CD4-positive, alpha-beta memory T cell (primary cell): Measurements from ENCODE around the gene NUAK1. TPM values are rescaled to one million over a fixed set of nuclear protein-coding genes. Genes with fewer than 3 reads are reported as not detected.

ENCODE experiments used
- CTCF ChIA-PET: fragments of 350-600 bp; sonication (Branson Sonifier 250); formaldehyde crosslinking; loops from one replicate; lab custom pipeline; 2021; ENCODE audit warnings: inconsistent platforms; ENCODE audit not compliant: partially characterized antibody; lab: Charles Lee
- POLR2A ChIA-PET: fragments of 350-600 bp; sonication (Branson Sonifier 250); formaldehyde crosslinking; loops from one replicate; lab custom pipeline; 2021; ENCODE audit not compliant: partially characterized antibody; lab: Charles Lee
- DNase-seq, 5 donors: peaks; one replicate each; pipeline versions ENCODE4 v3.0.0 to v3.0.0-alpha.2; 2020 to 2022; ENCODE audit warnings: mixed read lengths in 1 of 5
- H3K27ac ChIP-seq: one replicate; pipeline ENCODE4 v1.7.0; 2013; ENCODE audit warnings: low read depth, low read length
- H3K27me3 ChIP-seq: 2 replicates; pipeline ENCODE4 v1.7.0; 2013; ENCODE audit warnings: mild to moderate bottlenecking, low read length, moderate library complexity; ENCODE audit not compliant: insufficient read depth
- H3K36me3 ChIP-seq: 2 replicates; pipeline ENCODE4 v1.7.0; 2013; ENCODE audit warnings: mild to moderate bottlenecking, low read length, moderate library complexity; ENCODE audit not compliant: insufficient read depth
- H3K4me1 ChIP-seq: 2 replicates; pipeline ENCODE4 v1.7.0; 2013; ENCODE audit warnings: mild to moderate bottlenecking, low read length, moderate library complexity; ENCODE audit not compliant: insufficient read depth
- H3K4me3 ChIP-seq, 2 donors: one replicate each; pipeline ENCODE4 v1.7.0; 2013; ENCODE audit warnings: low read length in 2 of 2, mild to moderate bottlenecking in 1 of 2
- H3K9me3 ChIP-seq, 2 donors: one replicate each; pipeline ENCODE4 v1.7.0; 2013; ENCODE audit warnings: low read length in 2 of 2, control low read depth in 1 of 2; ENCODE audit not compliant: control insufficient read depth in 1 of 2
- H3K27ac Mint-ChIP-seq, 7 donors: one replicate each; pipeline ENCODE4 v1.8.0; 2020 to 2021; ENCODE audit warnings: mixed read lengths in 7 of 7, mild to moderate bottlenecking in 6 of 7, inconsistent platforms in 3 of 7, moderate library complexity in 3 of 7
- H3K27me3 Mint-ChIP-seq, 2 donors: one replicate each; pipeline ENCODE4 v1.8.0; 2020 to 2021; ENCODE audit warnings: mixed read lengths in 2 of 2
- H3K36me3 Mint-ChIP-seq, 2 donors: one replicate each; pipeline ENCODE4 v1.8.0; 2020 to 2021; ENCODE audit warnings: mixed read lengths in 2 of 2, inconsistent platforms in 1 of 2, mild to moderate bottlenecking in 1 of 2
- H3K4me1 Mint-ChIP-seq, 4 donors: one replicate each; pipeline ENCODE4 v1.8.0; 2020 to 2021; ENCODE audit warnings: mixed read lengths in 4 of 4, mild to moderate bottlenecking in 1 of 4
- H3K4me3 Mint-ChIP-seq, 8 donors: one replicate each; pipeline ENCODE4 v1.8.0; 2020 to 2021; ENCODE audit warnings: mixed read lengths in 8 of 8, mild to moderate bottlenecking in 7 of 8, moderate library complexity in 6 of 8, inconsistent platforms in 3 of 8
- H3K9me3 Mint-ChIP-seq, 8 donors: one replicate each; pipeline ENCODE4 v1.8.0; 2020 to 2021; ENCODE audit warnings: mixed read lengths in 8 of 8, mild to moderate bottlenecking in 5 of 8, inconsistent platforms in 3 of 8, moderate library complexity in 1 of 8
- intact Hi-C: fragments of 100-400 bp; cut with micrococcal nuclease; formaldehyde crosslinking; loops from one replicate; pipeline ENCODE4 v1.15.1; 2023
- polyA plus RNA-seq, 2 donors: library from polyadenylated mRNA; unstranded; fragments of 300-500 nt; fragmentation: Illumina TruSeq; gene quantifications; one replicate each; pipeline ENCODE4 v1.2.3, GENCODE V29; 2021
- total RNA-seq, 2 experiments: library from RNA; stranded (reverse); gene quantifications; one replicate each; pipeline ENCODE4 v1.2.3, GENCODE V29; 2021

NUAK1 gene
- total and polyA plus RNA-seq, 4 experiments from 2014 or later: not detected

DNA sequence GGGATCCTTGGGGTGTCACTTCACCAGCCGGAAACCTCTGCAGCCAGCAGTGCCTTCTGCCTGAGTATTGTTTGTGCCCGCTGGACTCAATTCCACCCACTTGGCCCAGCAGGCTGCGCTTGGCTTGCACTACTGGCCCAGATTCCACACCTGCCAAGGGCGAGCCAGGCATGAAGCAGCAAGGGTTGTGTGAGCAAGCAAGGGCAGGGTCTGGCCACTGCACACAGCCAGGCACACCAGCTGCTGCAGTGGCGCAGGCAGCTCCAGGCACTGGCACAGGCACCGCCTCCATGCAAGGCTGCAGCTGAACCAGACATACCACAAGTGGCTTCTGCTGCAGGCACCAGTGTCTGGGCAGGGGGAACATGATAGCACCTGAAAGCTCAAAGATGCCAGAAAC lies 99.5 kb downstream of the NUAK1 start:
- Mint-ChIP-seq H3K9me3 (peaks cover 0 to 2% (median 0%) of the 10 kb centered on the region in 8 donors), H3K4me1 (no peaks in the 10 kb centered on the region), H3K36me3 (no peaks in the 10 kb centered on the region), H3K27ac (no peak overlapping the region), H3K4me3 (no peak overlapping the region), H3K27me3 (peaks cover 2 to 3% of the 10 kb centered on the region in 2 donors)
- no peak for DNase-seq
- Histone ChIP-seq H3K36me3 (no peaks in the 10 kb centered on the region), H3K4me3 (no peak overlapping the region), H3K27me3 (no peaks in the 10 kb centered on the region), H3K9me3 (no peaks in the 10 kb centered on the region), H3K4me1 (no peaks in the 10 kb centered on the region), H3K27ac (no peak overlapping the region)
- POLR2A ChIA-PET: no interaction called here
- intact Hi-C loops: no loop called here
- CTCF ChIA-PET: no interaction called here

DNA sequence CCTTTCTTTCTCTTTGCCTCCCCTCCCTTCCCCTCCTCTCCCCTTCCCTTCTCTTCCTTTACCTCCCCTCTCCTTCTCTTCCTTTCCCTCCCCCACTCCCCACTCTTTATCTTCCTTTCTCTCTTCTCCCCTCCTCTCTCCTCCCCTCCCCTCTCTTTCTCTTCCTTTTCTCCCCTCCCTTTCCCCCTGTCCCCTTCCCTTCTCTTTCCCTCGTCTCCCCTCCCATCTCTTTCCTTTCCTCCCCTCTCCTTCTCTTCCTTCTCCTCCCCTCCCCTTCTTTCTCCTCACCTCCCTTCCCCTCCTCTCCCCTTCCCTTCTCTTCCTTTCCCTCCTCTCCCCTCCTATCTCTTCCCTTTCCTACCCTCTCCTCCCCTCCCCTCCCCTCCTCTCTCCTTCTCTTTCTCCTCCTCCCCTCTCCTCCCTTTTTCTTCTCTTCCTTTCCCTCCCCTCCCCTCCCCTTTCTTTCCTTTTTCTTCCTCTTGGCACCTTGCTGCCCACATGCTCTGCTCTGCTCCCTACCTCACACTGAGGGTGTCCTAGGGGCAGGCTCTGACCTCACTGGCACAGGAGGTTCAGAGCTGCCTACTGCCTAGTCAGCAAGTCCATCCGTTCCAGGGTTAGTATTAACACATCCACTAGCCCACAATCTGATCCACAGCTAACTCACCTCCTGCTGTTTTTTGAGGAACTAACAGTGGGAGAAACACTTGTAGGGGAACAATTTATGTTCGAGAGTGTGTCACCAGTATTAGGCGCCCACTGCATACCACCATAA lies 101.0 kb downstream of the NUAK1 start:
- Histone ChIP-seq H3K36me3 (no peaks in the 10 kb centered on the region), H3K27ac (no peak overlapping the region), H3K4me1 (no peaks in the 10 kb centered on the region), H3K4me3 (no peak overlapping the region), H3K27me3 (no peaks in the 10 kb centered on the region), H3K9me3 (no peaks in the 10 kb centered on the region)
- no peak for DNase-seq
- CTCF ChIA-PET: no interaction called here
- POLR2A ChIA-PET: no interaction called here
- no peaks in the 10 kb centered on the region for H3K36me3 Mint-ChIP-seq
- peak overlapping the region in 1 of 8 donors; percentile 62 for H3K4me3 Mint-ChIP-seq
- intact Hi-C loops: no loop called here
- peaks cover 0 to 2% (median 0%) of the 10 kb centered on the region in 8 donors for H3K9me3 Mint-ChIP-seq
- peaks cover 3% of the 10 kb centered on the region in 2 donors for H3K27me3 Mint-ChIP-seq
- no peaks in the 10 kb centered on the region for H3K4me1 Mint-ChIP-seq
- no peak overlapping the region for H3K27ac Mint-ChIP-seq

DNA sequence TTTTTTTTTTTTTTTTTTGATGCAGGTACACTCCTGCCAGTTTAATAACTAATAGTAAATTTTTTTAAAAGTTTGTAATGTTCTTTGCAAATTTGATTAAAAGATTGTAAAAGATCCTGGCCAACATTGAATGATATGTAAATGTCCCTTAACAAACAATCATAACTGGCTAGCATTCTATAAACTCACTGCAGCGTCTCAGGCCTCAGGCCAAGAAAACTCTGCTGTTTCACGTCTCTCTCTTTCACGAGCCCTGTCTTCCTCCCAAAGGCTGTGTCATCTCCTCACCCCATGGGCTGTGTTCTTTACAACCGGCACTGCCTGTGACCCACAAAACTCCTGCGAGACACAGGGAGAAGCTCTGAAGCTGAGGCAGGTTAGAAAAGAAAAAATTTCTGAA lies 103.3 kb downstream of the NUAK1 start:
- Histone ChIP-seq H3K36me3 (no peaks in the 10 kb centered on the region), H3K27me3 (no peaks in the 10 kb centered on the region), H3K4me3 (no peak overlapping the region), H3K4me1 (no peaks in the 10 kb centered on the region), H3K9me3 (no peaks in the 10 kb centered on the region), H3K27ac (no peak overlapping the region)
- CTCF ChIA-PET: no interaction called here
- Mint-ChIP-seq H3K27me3 (peaks cover 3 to 4% of the 10 kb centered on the region in 2 donors), H3K4me1 (no peaks in the 10 kb centered on the region), H3K9me3 (peaks cover 0 to 2% (median 0%) of the 10 kb centered on the region in 8 donors), H3K4me3 (no peak overlapping the region), H3K36me3 (no peaks in the 10 kb centered on the region), H3K27ac (no peak overlapping the region)
- POLR2A ChIA-PET: no interaction called here
- no peak for DNase-seq
- intact Hi-C loops: no loop called here

DNA sequence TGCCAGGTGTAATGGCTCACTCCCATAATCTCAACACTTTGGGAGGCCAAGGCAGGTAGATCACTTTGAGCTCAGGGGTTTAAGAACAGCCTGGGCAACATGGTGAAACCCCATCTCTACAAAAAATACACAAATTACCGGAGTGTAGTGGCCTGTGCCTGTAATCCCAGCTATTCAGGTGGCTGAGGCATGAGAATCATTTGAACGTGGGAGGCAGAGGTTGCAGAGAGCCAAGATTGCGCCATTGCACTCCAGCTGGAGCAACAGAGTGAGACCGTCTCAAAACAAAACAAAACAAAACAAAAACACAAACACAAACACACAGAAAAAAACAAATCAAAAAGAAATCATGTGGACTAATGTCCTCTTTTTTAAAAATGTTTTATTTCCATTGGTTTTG lies 104.4 kb downstream of the NUAK1 start:
- no peak overlapping the region for H3K4me3 ChIP-seq
- H3K27ac ChIP-seq: no peak overlapping the region
- H3K9me3 Mint-ChIP-seq: peaks cover 0 to 2% (median 0%) of the 10 kb centered on the region in 8 donors
- H3K4me1 ChIP-seq: no peaks in the 10 kb centered on the region
- no peaks in the 10 kb centered on the region for H3K27me3 ChIP-seq
- peaks cover 3 to 4% of the 10 kb centered on the region in 2 donors for H3K27me3 Mint-ChIP-seq
- CTCF ChIA-PET: no interaction called here
- no peak for DNase-seq
- H3K36me3 Mint-ChIP-seq: no peaks in the 10 kb centered on the region
- H3K9me3 ChIP-seq: no peaks in the 10 kb centered on the region
- intact Hi-C loops: no loop called here
- POLR2A ChIA-PET: no interaction called here
- no peak overlapping the region for H3K4me3 Mint-ChIP-seq
- no peaks in the 10 kb centered on the region for H3K36me3 ChIP-seq
- no peaks in the 10 kb centered on the region for H3K4me1 Mint-ChIP-seq
- H3K27ac Mint-ChIP-seq: no peak overlapping the region

GRCh38 chr12:106033161-106033675 lies 105.5 kb downstream of the NUAK1 start:
- Mint-ChIP-seq H3K27ac (no peak overlapping the region), H3K36me3 (no peaks in the 10 kb centered on the region), H3K9me3 (peaks cover 0 to 2% (median 0%) of the 10 kb centered on the region in 8 donors), H3K4me3 (no peak overlapping the region), H3K27me3 (peaks cover 2 to 3% of the 10 kb centered on the region in 2 donors), H3K4me1 (no peaks in the 10 kb centered on the region)
- Histone ChIP-seq H3K4me1 (no peaks in the 10 kb centered on the region), H3K36me3 (no peaks in the 10 kb centered on the region), H3K4me3 (no peak overlapping the region), H3K27ac (no peak overlapping the region), H3K27me3 (no peaks in the 10 kb centered on the region), H3K9me3 (no peaks in the 10 kb centered on the region)
- intact Hi-C loops: no loop called here
- no peak for DNase-seq
- ChIA-PET CTCF (no interaction called here), POLR2A (no interaction called here)

DNA sequence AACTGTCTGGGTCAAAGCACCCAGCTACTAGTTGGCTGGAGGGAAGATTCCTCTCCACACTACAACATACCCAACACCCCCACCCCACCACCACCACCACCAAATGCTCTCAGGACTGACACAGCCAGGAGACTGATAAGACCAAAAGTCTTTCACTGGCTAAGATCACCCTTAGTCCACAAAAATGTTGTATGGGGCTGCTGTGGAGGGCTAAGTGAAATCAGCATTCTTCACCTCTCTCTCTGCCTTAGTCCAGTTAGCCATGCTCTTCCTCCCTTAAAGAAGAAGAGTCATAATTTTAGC lies 106.2 kb downstream of the NUAK1 start:
- CTCF ChIA-PET: no interaction called here
- intact Hi-C loops: no loop called here
- Histone ChIP-seq H3K27me3 (no peaks in the 10 kb centered on the region), H3K9me3 (no peaks in the 10 kb centered on the region), H3K4me1 (no peaks in the 10 kb centered on the region), H3K27ac (no peak overlapping the region), H3K4me3 (no peak overlapping the region), H3K36me3 (no peaks in the 10 kb centered on the region)
- Mint-ChIP-seq H3K4me3 (no peak overlapping the region), H3K27ac (no peak overlapping the region), H3K27me3 (peaks cover 5% of the 10 kb centered on the region in 2 donors), H3K4me1 (peaks cover 0 to 1% (median 0%) of the 10 kb centered on the region in 4 donors), H3K9me3 (peaks cover 0 to 2% (median 0%) of the 10 kb centered on the region in 8 donors), H3K36me3 (no peaks in the 10 kb centered on the region)
- no peak for DNase-seq
- POLR2A ChIA-PET: no interaction called here

DNA sequence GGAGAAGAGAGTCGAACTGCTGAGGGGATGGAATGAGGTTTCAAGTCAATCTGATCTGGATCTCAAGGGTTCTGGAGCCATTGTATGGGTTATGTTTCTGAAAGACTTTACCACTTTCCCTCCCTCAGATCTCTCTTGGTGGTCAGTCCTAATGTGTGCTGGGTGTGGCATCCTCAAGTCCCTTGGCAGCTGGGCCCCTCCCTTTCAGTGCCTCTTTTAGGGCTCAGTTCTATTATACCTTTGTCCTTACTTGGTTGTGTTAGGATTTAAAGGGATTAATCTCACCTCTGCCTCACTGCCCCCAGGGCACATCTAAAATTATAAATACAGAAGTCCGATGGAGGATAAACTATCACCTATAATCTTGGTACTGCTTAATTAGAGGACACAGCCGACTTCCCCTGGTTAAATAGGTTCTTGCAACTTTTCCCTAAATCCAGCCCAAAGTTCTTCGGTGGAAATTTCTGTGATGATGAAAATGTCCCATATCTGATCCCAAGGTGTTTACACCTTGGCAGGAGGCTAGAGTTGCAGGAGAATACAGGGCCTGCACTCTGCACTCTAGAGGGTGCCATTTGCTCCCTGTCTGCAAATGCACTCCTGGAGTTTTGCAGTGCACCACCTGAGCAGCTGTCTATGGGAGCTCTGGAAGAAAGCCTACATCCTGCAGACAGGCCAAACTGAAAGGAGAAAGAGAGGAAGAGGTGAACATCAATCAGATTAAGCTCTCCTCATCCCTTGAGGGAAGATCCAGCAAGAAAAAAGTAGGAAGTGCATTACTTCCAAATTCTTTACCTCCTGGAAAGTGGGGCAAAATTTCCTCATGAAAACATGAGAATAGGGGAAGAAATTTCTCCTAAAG lies 106.8 kb downstream of the NUAK1 start:
- no peak overlapping the region for H3K27ac ChIP-seq
- POLR2A ChIA-PET: no interaction called here
- CTCF ChIA-PET: no interaction called here
- peaks cover 6% of the 10 kb centered on the region in 2 donors for H3K27me3 Mint-ChIP-seq
- H3K36me3 ChIP-seq: no peaks in the 10 kb centered on the region
- no peak for DNase-seq
- peaks cover 0 to 1% (median 0%) of the 10 kb centered on the region in 4 donors for H3K4me1 Mint-ChIP-seq
- peak overlapping the region in 1 of 7 donors; percentile 5 for H3K27ac Mint-ChIP-seq
- no peaks in the 10 kb centered on the region for H3K36me3 Mint-ChIP-seq
- peaks cover 0 to 2% (median 0%) of the 10 kb centered on the region in 8 donors for H3K9me3 Mint-ChIP-seq
- H3K27me3 ChIP-seq: no peaks in the 10 kb centered on the region
- intact Hi-C loops: no loop called here
- H3K4me3 Mint-ChIP-seq: no peak overlapping the region
- H3K4me1 ChIP-seq: no peaks in the 10 kb centered on the region
- H3K9me3 ChIP-seq: no peaks in the 10 kb centered on the region
- no peak overlapping the region for H3K4me3 ChIP-seq
